Measurements from ENCODE around the gene CHRNA4. TPM values are rescaled to one million over a fixed set of nuclear protein-coding genes. Genes with fewer than 3 reads are reported as not detected.

Gene CHRNA4
- total and polyA plus RNA-seq, 2 of the 4 experiments (the other 2 are of a cell fraction) = not detected

DNA sequence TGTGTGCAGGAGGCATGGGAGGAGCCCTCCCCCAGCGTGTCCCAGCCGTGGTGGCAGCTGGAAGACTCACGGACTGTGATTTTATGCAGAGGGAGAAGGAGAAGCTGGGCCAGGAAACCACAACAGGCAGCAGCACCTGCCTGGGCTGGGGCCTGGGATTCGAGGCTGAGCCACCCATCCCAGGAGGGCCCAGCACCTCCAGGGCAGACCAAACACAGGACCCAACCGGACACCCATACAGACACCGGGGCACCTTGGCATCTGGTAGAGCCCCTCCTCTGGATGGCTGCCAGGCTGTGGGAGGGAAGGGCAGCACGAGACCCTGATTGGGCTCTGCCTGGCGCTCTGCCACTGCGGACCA lies 41.7 kb upstream of the CHRNA4 start:
- Histone ChIP-seq H3K4me1 (ENCODE audit: control insufficient read depth, insufficient read depth, low read length) (no peaks in the 10 kb centered on the region), H3K56ac (ENCODE audit: extremely low read depth, insufficient read depth, low read length) (no peak overlapping the region), H3K4me3 (ENCODE audit: insufficient read depth, low read depth, low read length) (no peak overlapping the region), H4K20me1 (ENCODE audit: insufficient read depth, low read length) (no peaks in the 10 kb centered on the region), H2BK120ac (ENCODE audit: low read depth, low read length) (no peak overlapping the region), H3K4me2 (ENCODE audit: low read depth, low read length) (no peak overlapping the region), H3K9me1 (ENCODE audit: insufficient read depth, low read length) (no peaks in the 10 kb centered on the region), H4K5ac (ENCODE audit: low read depth, low read length) (no peak overlapping the region), H3K14ac (replicated peaks; ENCODE audit: low read depth, low read length) (no peak overlapping the region), H3K27ac (ENCODE audit: insufficient read depth, low read length) (no peak overlapping the region), H2BK5ac (ENCODE audit: low read depth, low read length, poor library complexity, severe bottlenecking) (no peak overlapping the region), H3K9me3 (ENCODE audit: control insufficient read depth, insufficient read depth, low read length) (no peaks in the 10 kb centered on the region), H3K79me1 (ENCODE audit: low read depth in 1 of 2, low read length in 2 of 2) (no peaks in the 10 kb centered on the region), H2AK5ac (ENCODE audit: low read depth, low read length) (no peak overlapping the region), H2AK9ac (replicated peaks; ENCODE audit: low read depth, low read length, poor library complexity) (no peak overlapping the region), H3K23ac (ENCODE audit: low read depth, low read length) (no peak overlapping the region), H4K8ac (ENCODE audit: low read depth in 2 of 2, low read length in 2 of 2) (no peak overlapping the region), H3K4ac (ENCODE audit: low read depth, low read length) (no peak overlapping the region), H3K18ac (ENCODE audit: low read depth, low read length) (no peak overlapping the region), H2BK20ac (ENCODE audit: low read depth, low read length) (no peak overlapping the region), H2AFZ (replicated peaks; ENCODE audit: low read length, poor library complexity) (no peak overlapping the region), H3K9ac (ENCODE audit: low read depth, low read length) (no peak overlapping the region), H3K27me3 (ENCODE audit: control insufficient read depth, insufficient read depth, low read length) (peaks cover 1% of the 10 kb centered on the region; the same call in 1 of the 2 replicates), H2BK15ac (ENCODE audit: low read depth, low read length) (no peak overlapping the region), H4K91ac (ENCODE audit: insufficient read depth, low read depth, low read length) (no peak overlapping the region), H3K36me3 (ENCODE audit: control insufficient read depth, insufficient read depth, low read length) (no peaks in the 10 kb centered on the region)
- 0% methylated on average over 1 of the region's 9 CpGs; no CpG with 5 or more reads in 1 of the 2 experiments for WGBS, 2 experiments (ENCODE audit: extremely low coverage in 2 of 2, insufficient read length in 1 of 2)
- intact Hi-C loops (cut with micrococcal nuclease) = no loop called here
- TF ChIP-seq RAD21 (IDR thresholded peaks at IDR 0.05; ENCODE audit: low read length) (no peak), RFX5 (IDR thresholded peaks at IDR 0.05; ENCODE audit: low read depth, low read length) (no peak), FOS (IDR thresholded peaks at IDR 0.05; ENCODE audit: low read depth, low read length) (no peak), CEBPB (IDR thresholded peaks at IDR 0.05; ENCODE audit: low read depth, low read length) (no peak), NFE2L2 (IDR thresholded peaks at IDR 0.05; ENCODE audit: low read depth, low read length) (no peak), MAFK (IDR thresholded peaks at IDR 0.05; ENCODE audit: low read depth, low read length) (no peak), MAZ (IDR thresholded peaks at IDR 0.05; ENCODE audit: borderline replicate concordance, low read depth, low read length) (no peak), RCOR1 (IDR thresholded peaks at IDR 0.05; ENCODE audit: insufficient replicate concordance, low read length) (no peak), BHLHE40 (IDR thresholded peaks at IDR 0.05; ENCODE audit: low read depth, low read length) (no peak), MXI1 (IDR thresholded peaks at IDR 0.05; ENCODE audit: borderline replicate concordance, low read depth, low read length) (no peak), CHD1 (IDR thresholded peaks at IDR 0.05; ENCODE audit: low read depth, low read length) (no peak), SMC3 (IDR thresholded peaks at IDR 0.05; ENCODE audit: low read depth, low read length) (no peak), POLR2A (IDR thresholded peaks at IDR 0.05; ENCODE audit: low read depth, low read length) (no peak)
- TF ChIP-seq, protein P1, sequence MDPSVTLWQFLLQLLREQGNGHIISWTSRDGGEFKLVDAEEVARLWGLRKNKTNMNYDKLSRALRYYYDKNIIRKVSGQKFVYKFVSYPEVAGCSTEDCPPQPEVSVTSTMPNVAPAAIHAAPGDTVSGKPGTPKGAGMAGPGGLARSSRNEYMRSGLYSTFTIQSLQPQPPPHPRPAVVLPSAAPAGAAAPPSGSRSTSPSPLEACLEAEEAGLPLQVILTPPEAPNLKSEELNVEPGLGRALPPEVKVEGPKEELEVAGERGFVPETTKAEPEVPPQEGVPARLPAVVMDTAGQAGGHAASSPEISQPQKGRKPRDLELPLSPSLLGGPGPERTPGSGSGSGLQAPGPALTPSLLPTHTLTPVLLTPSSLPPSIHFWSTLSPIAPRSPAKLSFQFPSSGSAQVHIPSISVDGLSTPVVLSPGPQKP (IDR thresholded peaks at IDR 0.05; ENCODE audit: borderline replicate concordance, low read depth, low read length) = no peak
- TF ChIP-seq, protein P2, sequence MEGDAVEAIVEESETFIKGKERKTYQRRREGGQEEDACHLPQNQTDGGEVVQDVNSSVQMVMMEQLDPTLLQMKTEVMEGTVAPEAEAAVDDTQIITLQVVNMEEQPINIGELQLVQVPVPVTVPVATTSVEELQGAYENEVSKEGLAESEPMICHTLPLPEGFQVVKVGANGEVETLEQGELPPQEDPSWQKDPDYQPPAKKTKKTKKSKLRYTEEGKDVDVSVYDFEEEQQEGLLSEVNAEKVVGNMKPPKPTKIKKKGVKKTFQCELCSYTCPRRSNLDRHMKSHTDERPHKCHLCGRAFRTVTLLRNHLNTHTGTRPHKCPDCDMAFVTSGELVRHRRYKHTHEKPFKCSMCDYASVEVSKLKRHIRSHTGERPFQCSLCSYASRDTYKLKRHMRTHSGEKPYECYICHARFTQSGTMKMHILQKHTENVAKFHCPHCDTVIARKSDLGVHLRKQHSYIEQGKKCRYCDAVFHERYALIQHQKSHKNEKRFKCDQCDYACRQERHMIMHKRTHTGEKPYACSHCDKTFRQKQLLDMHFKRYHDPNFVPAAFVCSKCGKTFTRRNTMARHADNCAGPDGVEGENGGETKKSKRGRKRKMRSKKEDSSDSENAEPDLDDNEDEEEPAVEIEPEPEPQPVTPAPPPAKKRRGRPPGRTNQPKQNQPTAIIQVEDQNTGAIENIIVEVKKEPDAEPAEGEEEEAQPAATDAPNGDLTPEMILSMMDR (conservative IDR thresholded peaks at IDR 0.05; ENCODE audit: low read depth, low read length) = no peak
- TF ChIP-seq, protein P3, sequence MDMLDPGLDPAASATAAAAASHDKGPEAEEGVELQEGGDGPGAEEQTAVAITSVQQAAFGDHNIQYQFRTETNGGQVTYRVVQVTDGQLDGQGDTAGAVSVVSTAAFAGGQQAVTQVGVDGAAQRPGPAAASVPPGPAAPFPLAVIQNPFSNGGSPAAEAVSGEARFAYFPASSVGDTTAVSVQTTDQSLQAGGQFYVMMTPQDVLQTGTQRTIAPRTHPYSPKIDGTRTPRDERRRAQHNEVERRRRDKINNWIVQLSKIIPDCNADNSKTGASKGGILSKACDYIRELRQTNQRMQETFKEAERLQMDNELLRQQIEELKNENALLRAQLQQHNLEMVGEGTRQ (IDR thresholded peaks at IDR 0.05; ENCODE audit: low read depth, low read length) = no peak
- in situ Hi-C loops (cut with MboI; ENCODE audit: low sequenced_read_pairs) = no loop called here
- CTCF ChIA-PET = no interaction called here
- DNase-seq = no peak
- dilution Hi-C loops (cut with HindIII; ENCODE audit: low sequenced_read_pairs, unreplicated experiment) = no loop called here
- ATAC-seq (ENCODE audit: low read depth) = no peak
- POLR2A ChIA-PET (ENCODE audit: unreplicated experiment) = no interaction called here
- BruUV-seq (replicated peaks) = no TSS peak
